NCI-H187 (cell line): ENCODE measurements around the gene TDRD1.

ENCODE experiments used
- DNase-seq, 2 experiments: peaks; one replicate each; lab custom pipeline; 2025; lab: John Stamatoyannopoulos, UW

The TDRD1 gene

DNA sequence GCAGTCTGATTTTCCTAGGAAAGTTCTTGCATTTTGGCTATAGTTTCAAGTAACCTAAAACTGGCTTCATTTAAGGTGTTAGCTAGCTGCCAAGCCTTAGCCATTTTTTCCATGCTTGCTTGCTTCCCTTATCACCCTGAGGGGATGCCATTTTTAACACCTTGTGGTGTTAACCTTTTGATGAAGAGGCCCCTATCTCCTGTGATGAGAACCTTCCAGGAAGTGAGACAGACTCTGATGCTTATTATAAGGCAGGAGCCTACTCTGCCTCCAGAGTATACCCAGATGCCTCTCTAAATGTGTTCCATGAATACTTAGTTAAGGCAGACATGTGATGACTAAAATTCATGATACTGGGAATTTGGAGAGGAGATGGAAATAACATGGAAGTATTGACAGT lies 55.0 kb downstream of the TDRD1 start:
- no peak for DNase-seq

DNA sequence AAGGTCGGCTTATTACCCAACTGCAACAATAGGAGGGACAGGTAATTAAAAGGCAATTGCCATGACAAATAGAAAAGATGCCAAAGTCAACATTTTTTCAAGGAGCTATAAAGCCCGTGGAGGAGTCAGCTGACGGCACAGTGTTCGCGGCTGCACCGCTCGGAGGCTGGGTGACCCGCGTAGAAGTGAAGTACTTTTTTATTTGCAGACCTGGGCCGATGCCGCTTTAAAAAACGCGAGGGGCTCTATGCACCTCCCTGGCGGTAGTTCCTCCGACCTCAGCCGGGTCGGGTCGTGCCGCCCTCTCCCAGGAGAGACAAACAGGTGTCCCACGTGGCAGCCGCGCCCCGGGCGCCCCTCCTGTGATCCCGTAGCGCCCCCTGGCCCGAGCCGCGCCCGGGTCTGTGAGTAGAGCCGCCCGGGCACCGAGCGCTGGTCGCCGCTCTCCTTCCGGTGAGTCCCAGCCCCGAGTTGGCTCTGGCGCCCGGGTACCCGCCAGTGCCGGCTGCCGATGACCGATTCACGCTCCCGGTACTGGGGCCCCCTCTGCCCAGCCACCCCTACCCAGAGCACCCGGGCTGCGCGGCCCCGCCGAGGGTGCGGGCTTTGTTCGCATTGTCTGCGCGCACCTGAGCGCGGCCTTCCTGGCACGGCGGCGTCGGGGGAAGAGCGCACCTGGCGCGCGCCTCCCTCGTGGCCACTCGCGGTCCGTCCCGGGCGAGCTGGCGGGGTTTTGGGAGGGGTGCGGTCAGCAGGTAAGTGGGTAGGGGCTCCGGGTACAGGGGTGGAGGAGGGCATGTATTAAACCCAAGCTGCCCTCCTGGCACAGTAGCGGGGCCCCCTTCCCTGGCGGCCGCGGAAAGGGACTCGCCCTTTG lies 60.2 kb downstream of the TDRD1 start, which contains the start of gene VWA2:
Gene VWA2 (plus strand): TSS at position 138 of the 877 bp plus-strand sequence. CDS start 9,460 bp downstream, outside the sequence.
- no peak for DNase-seq

DNA sequence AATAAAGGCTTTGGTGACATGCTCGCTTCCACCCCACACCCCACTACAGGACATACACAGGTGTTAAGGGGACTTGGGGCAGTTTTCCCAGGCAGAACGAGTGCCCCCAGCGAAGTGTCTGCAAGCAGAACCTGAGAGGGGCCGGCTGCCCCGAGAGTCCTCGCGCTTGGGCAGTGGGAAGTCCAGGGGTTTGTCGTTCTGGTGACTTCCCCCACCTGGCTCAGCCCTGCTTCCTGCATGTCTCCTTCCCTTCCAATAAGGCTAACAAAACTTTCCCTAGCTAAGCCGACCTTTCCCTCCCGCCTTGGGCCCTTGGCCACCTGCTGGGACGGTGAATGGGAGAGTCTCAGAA lies 60.8 kb downstream of the TDRD1 start:
- DNase-seq: no peak

DNA sequence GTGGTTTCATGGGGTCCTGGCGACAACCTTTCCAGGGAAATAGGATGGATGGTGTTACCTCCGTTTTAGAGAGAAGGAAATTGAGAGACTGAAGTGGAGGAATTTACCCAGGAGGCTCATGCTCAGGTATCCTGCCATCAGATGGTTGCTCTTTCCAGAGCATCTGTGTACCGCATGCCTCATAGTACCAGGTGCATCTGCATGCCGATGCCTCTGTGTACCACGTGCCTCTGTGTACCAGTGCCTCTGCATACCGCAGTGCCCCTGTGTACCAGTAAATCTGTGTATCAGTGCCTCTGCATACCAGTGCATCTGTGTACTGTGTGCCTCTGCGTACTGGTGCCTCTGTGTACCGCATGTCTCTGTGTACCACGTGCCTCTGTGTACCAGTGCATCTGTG lies 63.1 kb downstream of the TDRD1 start:
- DNase-seq: no peak

DNA sequence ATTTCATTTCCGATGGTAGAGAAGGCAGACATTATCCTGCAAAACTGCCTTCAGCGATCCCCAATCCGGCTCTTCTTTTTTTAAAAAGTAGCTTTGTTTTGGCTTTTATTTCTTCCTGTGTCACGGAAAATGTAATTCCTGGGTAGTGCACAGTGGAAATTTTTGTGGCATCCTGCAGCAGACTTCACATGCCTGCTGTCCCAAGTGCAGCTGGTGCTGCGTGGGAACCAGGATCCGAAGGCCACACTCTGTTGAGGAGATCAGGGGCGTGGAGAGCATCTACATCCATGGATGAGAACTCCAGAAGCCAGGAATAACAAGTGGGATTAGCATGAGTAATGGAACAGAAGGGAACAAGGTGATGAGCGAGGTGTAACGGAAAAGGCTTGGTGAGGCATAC lies 64.5 kb downstream of the TDRD1 start:
- DNase-seq: no peak

DNA sequence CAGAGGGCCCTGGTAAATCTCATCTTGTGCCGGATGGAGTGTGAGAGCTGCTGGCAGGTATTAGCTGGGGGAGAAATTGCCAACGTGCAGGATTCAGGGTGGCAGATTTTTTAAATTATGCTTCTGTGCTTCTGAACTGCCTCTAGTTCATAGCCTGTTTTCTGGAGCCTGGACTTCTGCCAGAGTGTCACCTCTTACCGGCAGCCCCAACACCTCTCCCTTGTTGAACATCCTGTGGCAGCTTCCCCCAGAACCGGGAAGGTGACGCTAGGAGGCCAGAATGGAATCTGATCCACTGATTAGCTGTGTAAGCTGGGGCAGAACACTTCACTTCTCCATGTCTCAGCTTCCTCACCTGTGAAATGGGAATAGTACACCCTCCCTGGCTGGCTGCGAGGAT lies 65.0 kb downstream of the TDRD1 start:
- DNase-seq: no peak

DNA sequence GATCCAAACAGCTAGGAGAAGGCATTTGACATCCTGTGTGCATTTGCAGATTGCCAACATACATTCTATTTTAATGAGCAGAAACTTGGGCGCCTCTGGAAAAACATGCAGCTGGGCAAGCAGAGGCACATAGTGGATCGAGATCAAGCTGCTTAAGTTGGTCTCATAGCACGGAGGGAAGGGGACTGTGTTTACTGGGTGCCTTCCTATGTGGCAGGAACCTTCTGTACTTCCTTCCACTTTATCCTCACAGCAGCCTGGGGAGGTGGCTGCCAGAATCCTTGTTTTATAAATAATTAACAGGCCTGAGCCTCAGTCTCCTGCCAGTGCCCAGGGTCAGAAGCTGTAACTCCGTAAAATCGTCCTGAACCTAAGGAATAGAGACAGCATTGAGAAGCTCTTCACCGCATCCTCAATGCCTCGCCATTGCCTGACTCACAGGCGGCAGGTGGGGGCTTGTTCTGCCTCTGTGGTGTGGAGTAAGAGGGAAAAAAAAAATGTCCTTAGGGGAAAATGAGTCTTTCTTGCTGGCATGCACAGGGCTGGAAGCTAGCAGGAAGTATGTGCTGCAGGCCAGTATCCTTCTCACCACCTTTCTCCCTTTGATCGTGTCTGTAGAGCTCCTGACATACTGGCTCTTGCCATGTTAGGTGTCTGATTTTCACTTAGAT lies 66.1 kb downstream of the TDRD1 start:
- no peak for DNase-seq

DNA sequence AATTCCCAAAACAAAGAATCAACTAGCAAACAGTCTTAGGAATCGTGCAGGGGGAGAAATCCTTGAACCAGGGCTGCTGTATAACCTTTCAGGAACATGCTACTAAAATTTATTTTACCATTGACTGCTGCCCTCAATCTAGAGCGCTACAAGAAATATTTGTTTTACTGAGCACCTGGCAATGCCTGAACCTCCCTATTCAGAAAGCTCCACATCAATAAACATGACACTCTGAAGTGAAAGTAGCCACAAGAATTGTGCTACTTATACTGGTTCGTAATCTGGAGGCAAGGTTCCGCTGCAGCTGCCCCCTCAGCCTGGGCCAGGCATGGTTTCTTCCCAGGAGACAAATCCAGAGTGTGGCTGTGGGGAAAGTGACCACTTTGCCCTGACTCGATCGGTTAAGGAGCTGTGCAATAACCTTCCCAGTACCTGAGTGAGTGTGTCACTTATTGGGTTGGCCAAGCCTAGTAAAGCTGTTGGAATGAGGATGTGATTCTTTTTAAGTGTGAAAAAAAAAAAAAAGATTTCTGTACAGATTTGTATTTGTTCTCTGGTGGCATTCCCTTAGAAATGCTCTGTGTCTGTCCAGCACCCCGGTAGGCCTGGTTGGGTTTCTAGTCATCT lies 67.6 kb downstream of the TDRD1 start:
- no peak for DNase-seq

DNA sequence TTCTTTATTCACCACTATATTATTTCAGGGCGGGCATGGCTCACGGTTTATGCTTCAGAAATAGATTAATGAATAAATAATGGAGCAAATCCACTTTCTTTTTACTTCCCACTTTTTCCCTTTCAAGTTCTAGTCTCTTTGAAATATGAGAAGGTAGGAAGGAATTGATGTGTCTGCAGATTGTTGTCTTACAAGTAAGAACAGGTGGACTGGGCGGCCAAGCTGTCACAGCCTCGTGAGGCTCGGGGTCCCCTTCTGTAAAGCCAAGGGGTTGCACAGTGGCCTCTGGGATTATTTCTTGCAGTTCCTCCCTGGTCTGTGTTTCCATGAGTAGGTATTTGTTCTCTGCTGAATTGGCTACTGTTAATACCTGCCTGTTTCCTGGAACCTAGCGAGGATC lies 71.1 kb downstream of the TDRD1 start:
- DNase-seq: no peak

DNA sequence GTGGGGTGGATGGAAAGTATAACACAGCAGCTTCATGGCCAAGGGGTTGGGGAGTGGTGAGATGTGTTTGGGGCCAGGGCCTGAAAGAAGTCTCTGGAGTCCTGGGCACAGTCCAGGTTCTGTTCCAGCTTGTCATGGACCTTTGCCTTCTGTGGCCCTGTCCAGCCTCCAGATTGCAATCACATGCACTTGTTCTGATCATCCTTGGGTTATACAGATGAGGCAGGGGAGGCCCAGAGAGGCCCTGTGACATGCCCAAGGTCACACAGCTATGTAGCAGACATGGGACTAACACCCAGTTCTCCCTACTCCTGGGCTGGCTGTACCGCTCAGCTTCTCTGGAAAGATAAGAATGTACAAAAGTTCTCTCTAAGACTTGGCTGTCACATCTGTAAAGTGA lies 71.6 kb downstream of the TDRD1 start:
- DNase-seq: no peak

DNA sequence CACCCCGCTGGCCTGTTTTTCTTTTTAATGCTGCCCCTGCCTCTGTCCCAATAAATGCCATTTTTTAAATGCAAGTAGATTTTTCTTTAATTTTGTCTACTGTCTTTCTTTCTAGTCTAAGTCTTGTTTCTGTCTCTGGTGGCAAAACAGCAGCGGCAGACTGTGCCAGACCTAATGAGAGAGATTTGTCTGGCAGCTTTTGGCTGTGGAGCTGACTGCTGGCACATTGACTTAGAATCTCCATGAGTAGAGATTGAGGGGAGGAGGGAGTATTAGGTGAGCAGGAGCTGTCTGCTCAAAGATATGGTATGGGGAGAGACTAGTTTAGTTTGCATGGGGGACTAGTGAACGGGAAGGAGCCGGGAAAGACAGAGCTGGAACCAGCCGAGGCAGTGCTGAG lies 72.9 kb downstream of the TDRD1 start:
- DNase-seq: no peak

DNA sequence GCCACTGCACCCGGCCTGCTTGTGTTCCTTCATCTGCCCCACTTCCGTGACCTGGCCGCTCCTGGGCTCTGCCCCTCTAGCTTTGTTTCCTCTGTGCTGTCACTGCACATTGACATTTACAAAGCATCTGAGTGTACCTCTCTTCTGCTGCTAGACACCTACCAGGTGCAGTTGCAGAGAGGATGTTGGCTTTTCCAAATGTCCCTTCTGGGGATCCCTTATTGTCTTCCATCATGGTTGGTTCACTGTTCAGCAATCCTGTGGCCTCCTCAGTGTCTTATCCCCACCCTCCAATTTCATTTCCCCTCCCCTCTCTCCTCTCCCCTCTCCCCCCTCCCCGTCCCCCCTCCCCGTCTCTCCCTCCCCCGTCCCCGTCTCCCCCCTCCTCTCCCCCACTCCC lies 73.7 kb downstream of the TDRD1 start:
- no peak for DNase-seq

DNA sequence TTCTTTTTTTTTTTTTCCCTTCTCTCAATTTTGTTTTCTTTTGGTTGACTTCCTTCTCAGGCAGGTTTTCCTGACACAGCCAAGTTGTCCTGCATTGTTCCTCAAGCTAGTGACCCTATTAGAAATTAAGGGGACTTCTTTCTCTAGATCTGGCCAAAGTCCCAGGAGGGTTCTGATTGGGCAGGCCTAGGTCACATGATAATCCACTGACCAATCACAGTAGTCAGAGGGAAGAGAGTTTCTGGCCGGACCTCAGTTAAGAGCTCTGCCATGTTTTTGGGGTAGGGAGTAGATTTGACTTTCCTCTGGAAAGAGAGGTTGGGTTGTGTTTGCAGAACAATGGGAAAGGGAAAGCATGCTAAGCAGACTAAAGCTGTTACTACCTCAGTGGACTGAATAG lies 76.1 kb downstream of the TDRD1 start:
- no peak for DNase-seq

DNA sequence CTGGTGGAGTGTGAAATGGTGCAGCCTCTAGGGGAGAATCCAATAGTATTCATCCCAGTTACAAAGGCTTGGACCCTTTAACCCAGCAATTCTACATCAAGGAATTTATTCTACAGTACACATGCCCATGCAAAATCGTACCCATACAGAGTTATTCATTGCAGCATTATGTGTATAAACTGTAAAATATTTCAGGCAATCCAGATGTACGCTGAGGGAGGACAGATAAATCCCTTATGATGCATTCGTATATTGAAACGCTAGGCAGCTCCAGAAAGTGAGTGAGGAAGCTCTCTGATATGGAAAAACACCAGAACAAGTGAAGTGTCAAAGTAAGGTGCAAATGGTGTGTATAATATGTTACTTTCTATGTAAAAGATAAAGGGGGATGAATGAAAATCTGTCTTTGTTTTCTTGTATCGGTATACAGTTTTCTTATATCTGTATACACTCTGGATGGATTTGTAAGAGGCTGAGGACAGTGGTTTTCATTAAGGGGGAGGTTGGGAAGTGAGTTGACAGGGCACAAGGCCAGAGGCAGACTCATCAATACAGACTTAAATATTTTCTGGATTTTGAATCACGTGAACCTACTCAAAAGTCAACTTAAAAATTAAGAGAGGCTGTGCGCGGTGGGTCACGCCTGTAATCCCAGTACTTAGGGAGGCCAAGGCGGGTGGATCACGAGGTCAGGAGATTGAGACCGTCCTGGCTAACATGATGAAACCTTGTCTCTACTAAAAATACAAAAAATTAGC lies 77.0 kb downstream of the TDRD1 start:
- DNase-seq: no peak

DNA sequence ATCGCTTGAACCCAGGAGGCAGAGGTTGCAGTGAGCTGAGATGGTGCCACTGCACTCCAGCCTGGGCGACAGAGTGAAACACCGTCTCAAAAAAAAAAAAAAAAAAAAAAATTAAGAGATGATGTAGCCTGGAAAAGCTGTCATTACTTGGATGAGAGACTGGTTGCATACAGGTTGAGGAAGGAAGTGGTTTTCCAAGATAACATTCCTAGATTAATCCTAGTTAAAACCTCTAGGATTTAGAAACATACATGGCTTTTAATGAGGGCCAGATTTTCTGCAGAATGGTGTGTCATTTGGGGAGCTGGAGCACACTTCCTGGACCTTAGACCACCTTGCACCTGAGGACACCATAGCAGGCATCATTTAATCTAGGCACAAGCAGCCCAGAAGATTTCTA lies 77.7 kb downstream of the TDRD1 start:
- DNase-seq: no peak

DNA sequence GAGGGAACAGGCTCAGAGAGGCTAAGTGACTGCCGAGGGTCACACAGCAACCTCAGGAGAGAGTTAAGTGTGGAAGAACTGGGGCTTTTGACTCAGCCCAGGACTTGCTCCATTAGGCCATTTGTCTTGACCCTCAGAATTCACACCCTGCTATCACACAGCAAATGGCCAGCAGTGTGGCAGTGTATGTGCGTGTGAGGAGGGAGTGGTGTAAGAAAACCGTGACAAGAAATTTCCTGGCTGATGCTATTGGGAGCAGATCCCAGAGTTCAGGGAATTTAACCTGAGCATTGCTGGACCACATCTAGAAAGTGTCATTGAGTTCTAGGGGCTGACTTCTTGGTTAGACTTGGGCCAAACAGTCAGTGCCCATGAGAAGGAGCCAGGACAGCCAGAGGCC lies 78.3 kb downstream of the TDRD1 start:
- DNase-seq: no peak

DNA sequence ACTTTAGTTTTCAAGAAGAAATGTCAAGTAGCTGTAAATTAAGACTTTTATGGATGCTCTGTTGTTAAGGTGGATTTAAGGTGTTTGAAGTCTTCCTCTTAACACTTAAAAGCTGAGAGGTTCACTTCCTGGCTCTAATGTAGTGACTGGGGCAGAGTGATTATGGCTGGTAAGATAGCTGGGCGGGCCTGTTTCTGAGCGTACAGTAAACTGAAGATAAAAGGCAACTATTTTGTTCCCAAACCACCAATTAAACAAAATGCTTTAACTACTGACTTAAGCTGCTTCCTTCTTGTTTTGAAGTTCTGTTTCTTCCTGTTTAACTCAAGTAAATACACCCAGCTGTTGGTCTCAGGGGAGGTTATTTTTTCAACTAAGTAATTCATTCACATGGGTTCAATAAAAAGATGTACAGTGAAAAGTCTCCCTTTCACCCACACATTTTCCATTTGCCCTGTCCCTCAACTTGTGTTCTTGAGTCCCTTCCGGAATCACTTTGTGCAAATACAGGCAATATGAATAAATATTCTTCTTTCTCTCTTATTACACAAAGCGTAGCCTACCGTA lies 79.2 kb downstream of the TDRD1 start:
- no peak for DNase-seq

DNA sequence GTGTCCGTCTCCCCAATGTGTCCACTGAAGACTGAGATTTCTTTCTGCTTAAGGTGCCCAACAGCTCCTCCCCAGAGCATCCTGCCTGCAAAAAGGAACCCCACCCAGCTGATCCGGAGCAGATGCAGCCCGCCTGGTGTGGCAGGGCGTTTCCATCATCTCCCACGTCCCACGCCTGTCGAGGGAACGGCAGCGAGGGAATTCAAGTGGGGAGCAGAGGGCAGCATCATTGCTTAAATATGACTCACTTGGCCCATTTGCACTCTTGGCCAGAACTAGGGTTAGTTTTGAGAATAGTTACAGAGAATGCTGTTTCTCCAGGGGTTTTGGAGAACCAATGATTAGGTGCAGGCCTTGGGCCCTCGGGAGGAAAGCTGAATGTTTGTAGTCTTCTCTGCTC lies 80.7 kb downstream of the TDRD1 start:
- no peak for DNase-seq

DNA sequence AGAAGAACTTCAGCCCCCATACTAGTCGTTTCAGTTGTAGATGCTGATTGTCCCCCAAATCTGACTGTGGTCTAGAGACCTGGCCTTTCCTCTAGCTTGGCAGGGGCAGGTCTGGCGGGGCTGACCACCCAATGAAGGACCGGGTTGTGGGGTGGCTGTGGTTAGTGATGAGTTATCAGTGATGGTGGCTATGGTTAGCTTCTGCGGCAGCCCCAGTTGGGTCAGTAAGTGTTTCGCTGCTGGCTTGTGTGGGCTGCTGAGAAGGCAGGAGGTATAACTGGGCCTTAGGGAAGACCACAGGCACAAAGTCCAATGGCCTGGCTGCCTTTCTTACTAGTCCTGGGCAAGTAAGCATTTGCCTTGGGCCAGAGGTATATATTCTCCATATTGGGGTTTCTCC lies 81.2 kb downstream of the TDRD1 start:
- DNase-seq: no peak

DNA sequence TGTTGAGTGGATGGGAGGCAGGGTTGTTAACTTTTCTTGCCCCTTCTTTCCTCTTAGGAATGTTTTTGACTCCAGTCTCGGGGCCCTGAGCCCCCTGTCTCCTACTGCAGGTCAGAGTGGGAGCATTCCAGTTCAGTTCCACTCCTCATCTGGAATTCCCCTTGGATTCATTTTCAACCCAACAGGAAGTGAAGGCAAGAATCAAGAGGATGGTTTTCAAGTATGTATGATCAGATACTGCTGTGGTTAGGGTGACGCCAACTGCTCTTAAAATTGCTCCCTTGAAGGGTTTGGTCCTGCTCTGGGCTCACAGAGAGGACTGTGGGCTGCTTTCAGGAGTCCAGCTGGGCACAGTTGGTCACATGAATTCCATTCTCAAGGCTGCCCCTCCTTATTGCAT lies 81.9 kb downstream of the TDRD1 start:
- no peak for DNase-seq

DNA sequence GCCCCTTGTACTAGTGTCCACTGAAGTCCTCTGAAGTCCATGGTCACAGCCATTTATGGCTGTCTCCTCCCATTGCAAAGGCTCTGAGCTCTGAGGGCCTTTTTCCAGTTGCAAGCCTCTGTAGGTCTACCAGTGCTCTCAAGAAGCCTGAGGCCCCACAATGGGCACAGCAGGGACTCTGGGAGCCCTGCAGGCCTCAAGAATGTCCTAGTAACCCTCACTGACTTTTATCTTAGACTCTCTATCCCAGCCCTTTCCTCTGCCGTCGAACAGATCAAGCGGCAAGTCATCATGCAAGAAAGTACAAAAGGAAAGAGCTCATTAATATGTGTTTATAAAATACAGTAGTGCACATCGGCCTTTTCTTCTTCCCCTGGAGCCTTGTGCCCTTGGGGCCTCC lies 83.3 kb downstream of the TDRD1 start:
- no peak for DNase-seq

DNA sequence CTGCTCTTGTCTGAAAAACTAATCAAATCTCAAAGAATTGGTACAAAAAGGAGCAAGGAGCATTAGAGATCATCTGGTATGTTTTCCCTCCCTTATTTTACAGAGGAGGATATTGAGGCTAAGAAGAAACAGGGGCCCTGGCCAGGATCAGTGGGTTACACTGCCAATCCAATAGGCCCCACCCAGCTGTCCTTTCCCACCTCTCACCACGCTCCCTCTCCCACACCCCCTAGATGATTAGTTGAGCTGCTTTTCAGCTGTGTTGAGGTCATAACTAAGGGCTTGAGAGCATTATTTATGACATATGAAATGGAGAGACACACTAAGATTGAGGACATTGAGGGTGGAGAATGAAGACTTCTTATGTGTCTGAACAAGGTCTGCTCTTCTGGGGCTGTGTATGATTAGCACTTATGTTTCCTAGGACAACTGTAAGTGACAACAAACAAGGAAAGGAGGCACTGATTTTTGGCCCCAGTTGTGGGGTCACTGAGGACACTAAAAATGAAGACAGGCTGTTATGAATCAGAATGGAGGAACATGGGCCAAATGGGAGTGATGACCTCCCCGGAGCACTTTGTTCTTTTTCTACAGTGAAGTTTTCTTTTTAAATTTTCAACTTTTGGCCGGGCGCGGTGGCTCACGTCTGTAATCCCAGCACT lies 86.4 kb downstream of the TDRD1 start:
- DNase-seq: no peak
